Hepatocyte (in vitro differentiated cells): ENCODE data around the gene ZNF76. TPM values are rescaled to one million over a fixed set of nuclear protein-coding genes. Genes with fewer than 3 reads are reported as not detected.
A peak's percentile ranks its signal among the peaks of the same experiment; 100 is the strongest.

Experiments
- DNase-seq: peaks from one replicate; pipeline ENCODE4 v3.0.0-alpha.2; 2016; ENCODE audit warnings: low spot score
- H2AFZ ChIP-seq: fragments of 200-600 bp; sonication (generic); 2 replicates; pipeline ENCODE4 v1.6.0; 2016; ENCODE audit warnings: antibody characterized with exemption, mild to moderate bottlenecking
- H3K27ac ChIP-seq: fragments of 200-600 bp; sonication (generic); 2 replicates; pipeline ENCODE4 v1.5.1; 2016; ENCODE audit warnings: mild to moderate bottlenecking
- H3K27me3 ChIP-seq: fragments of 200-600 bp; sonication (generic); 2 replicates; pipeline ENCODE4 v1.6.1; 2016
- H3K36me3 ChIP-seq: fragments of 200-600 bp; sonication (generic); replicated peaks from 2 replicates; pipeline ENCODE4 v1.5.1; 2016; ENCODE audit warnings: low read depth; ENCODE audit not compliant: insufficient read depth
- H3K4me1 ChIP-seq: fragments of 200-600 bp; sonication (generic); 2 replicates; pipeline ENCODE4 v1.5.1; 2016; ENCODE audit warnings: mild to moderate bottlenecking, moderate library complexity; ENCODE audit not compliant: insufficient read depth
- H3K4me2 ChIP-seq: fragments of 200-600 bp; sonication (generic); 2 replicates; pipeline ENCODE4 v1.6.0; 2016
- H3K4me3 ChIP-seq: fragments of 200-600 bp; sonication (generic); 2 replicates; pipeline ENCODE4 v1.5.1; 2016; ENCODE audit warnings: mild to moderate bottlenecking
- H3K79me2 ChIP-seq: fragments of 200-600 bp; sonication (generic); 2 replicates; pipeline ENCODE4 v1.6.0; 2017; ENCODE audit warnings: mild to moderate bottlenecking
- H3K9me2 ChIP-seq: fragments of 200-600 bp; sonication (generic); replicated peaks from 2 replicates; pipeline ENCODE4 v1.6.0; 2017; ENCODE audit warnings: mild to moderate bottlenecking; ENCODE audit not compliant: insufficient read depth
- H3K9me3 ChIP-seq: fragments of 200-600 bp; sonication (generic); 2 replicates; pipeline ENCODE4 v1.5.1; 2016; ENCODE audit warnings: low read depth, mild to moderate bottlenecking
- H4K20me1 ChIP-seq: fragments of 200-600 bp; sonication (generic); 2 replicates; pipeline ENCODE4 v1.6.0; 2016; ENCODE audit warnings: mild to moderate bottlenecking; ENCODE audit not compliant: insufficient read depth, poor library complexity, severe bottlenecking
- CTCF ChIP-seq: fragments of 200-600 bp; sonication (generic); IDR thresholded peaks from 2 replicates; pipeline ENCODE4 v1.5.1; 2016; ENCODE audit warnings: antibody characterized with exemption, mild to moderate bottlenecking; ENCODE audit not compliant: poor library complexity
- EZH2 ChIP-seq: fragments of 200-600 bp; sonication (generic); IDR thresholded peaks from 2 replicates; pipeline ENCODE4 v1.6.1; 2016; ENCODE audit warnings: antibody characterized with exemption, mild to moderate bottlenecking, borderline replicate concordance
- EZH2phosphoT487 ChIP-seq: fragments of 200-600 bp; sonication (generic); IDR thresholded peaks from one replicate; pipeline ENCODE4 v1.6.1; 2018; ENCODE audit warnings: antibody characterized with exemption, mild to moderate bottlenecking, low read depth, moderate library complexity; ENCODE audit not compliant: unreplicated experiment, severe bottlenecking
- WGBS: methylation state at CpG from one replicate; pipeline ENCODE4 v1.1.6; 2016; ENCODE audit warnings: low lambda C conversion rate; ENCODE audit errors: missing lambda C conversion rate; 5-methylcytosine and 5-hydroxymethylcytosine counted together
- polyA plus RNA-seq: library from polyadenylated mRNA; unstranded; fragments of >200 nt; fragmentation: Nextera tagmentation; extraction: Ambion mirVana; gene quantifications from 2 replicates; pipeline ENCODE4 v1.2.1, GENCODE V29; 2016
- total RNA-seq: library from RNA; depleted of rRNA; stranded (reverse); fragments of >200 nt; gene quantifications from 2 replicates; pipeline ENCODE4 v1.2.3, GENCODE V29; 2014

The ZNF76 gene
- total and polyA plus RNA-seq, 2 experiments from 2014 or later: 17.0 to 28.0 TPM

- peaks cover 11% of the 10 kb centered on the region for H3K27me3 ChIP-seq
- WGBS: 41% methylated on average over 13 of the region's 17 CpGs
- H3K9me3 ChIP-seq: no peaks in the 10 kb centered on the region
- peak overlapping the region; percentile 66 for H3K27ac ChIP-seq
- no peak for TF ChIP-seq EZH2
- no peak for TF ChIP-seq CTCF
- TF ChIP-seq EZH2phosphoT487: no peak
- no peaks in the 10 kb centered on the region for H3K9me2 ChIP-seq
- H3K36me3 ChIP-seq: no peaks in the 10 kb centered on the region
- DNase-seq: no peak
- no peaks in the 10 kb centered on the region for H4K20me1 ChIP-seq
- H3K79me2 ChIP-seq: peaks cover 39% of the 10 kb centered on the region
- H3K4me3 ChIP-seq: no peak overlapping the region
- H2AFZ ChIP-seq: no peak overlapping the region
- H3K4me2 ChIP-seq: peak overlapping the region; percentile 95
- H3K4me1 ChIP-seq: peaks cover 39% of the 10 kb centered on the region
These were observed 42.4 kb upstream of the ZNF76 start for GRCh38 chr6:35216851-35217811.

GRCh38 chr6:35218021-35218420 is 41.5 kb upstream of the ZNF76 start:
- peak; percentile 22 for DNase-seq

DNA sequence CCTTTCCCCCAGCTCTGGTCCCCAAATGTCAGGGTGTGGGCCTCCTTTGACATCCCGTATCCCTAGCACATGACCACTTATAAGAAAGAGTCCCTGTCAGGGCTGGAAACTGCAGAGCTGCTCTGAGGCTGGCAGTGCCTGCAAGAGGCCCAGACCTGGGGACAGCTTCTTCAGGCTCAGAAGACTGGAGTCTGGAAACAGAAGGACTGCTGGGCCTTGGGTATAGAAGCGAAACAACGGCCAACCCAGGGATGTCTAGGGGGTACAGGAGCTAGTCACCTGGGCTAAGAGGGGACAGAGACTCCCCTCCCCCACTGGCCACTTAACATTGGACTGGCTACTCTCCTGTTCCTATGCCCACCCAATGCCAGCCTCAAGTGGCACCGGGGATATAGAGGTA is 41.1 kb upstream of the ZNF76 start:
- peak overlapping the region; percentile 95 for H3K4me2 ChIP-seq
- peaks cover 39% of the 10 kb centered on the region for H3K79me2 ChIP-seq
- H3K36me3 ChIP-seq: no peaks in the 10 kb centered on the region

More at GRCh38 chr6:35218021-35218420, 41.5 kb upstream of the ZNF76 start:
- Histone ChIP-seq H2AFZ (no peak overlapping the region), H3K4me3 (no peak overlapping the region), H3K4me2 (peak overlapping the region; percentile 95), H3K27ac (peak overlapping the region; percentile 66), H4K20me1 (no peaks in the 10 kb centered on the region), H3K27me3 (peaks cover 2% of the 10 kb centered on the region), H3K79me2 (peaks cover 39% of the 10 kb centered on the region), H3K9me2 (no peaks in the 10 kb centered on the region), H3K9me3 (no peaks in the 10 kb centered on the region), H3K36me3 (no peaks in the 10 kb centered on the region), H3K4me1 (peaks cover 39% of the 10 kb centered on the region)
- WGBS: 39% methylated on average over 4 of the region's 4 CpGs
- TF ChIP-seq EZH2 (no peak), CTCF (no peak), EZH2phosphoT487 (no peak)

More for the DNA sequence above, 41.1 kb upstream of the ZNF76 start:
- Histone ChIP-seq H3K27ac (peak overlapping the region; percentile 45), H2AFZ (no peak overlapping the region), H3K9me3 (no peaks in the 10 kb centered on the region), H3K9me2 (no peaks in the 10 kb centered on the region), H3K4me1 (peaks cover 36% of the 10 kb centered on the region), H3K4me3 (no peak overlapping the region), H4K20me1 (no peaks in the 10 kb centered on the region), H3K27me3 (no peaks in the 10 kb centered on the region)
- DNase-seq: no peak
- TF ChIP-seq CTCF (no peak), EZH2phosphoT487 (no peak), EZH2 (no peak)
- WGBS: 83% methylated on average over 4 of the region's 4 CpGs
